Measurements from ENCODE around the gene METTL1. TPM values are rescaled to one million over a fixed set of nuclear protein-coding genes. Genes with fewer than 3 reads are reported as not detected.

Gene METTL1
- total and polyA plus RNA-seq, 2 experiments from 2014 or later, result 18.9 to 39.5 TPM

GRCh38 chr12:57730336-57731067 lies 41.4 kb downstream of the METTL1 start:
- H3K9me3 Mint-ChIP-seq, result no peaks in the 10 kb centered on the region; the same call in 2 of the 3 replicates
- TF ChIP-seq JUNB (IDR thresholded peaks at IDR 0.05; ENCODE audit: unreplicated experiment), result no peak
- no peak for TF ChIP-seq ZNF114 (CRISPR knock-in tag; IDR thresholded peaks at IDR 0.05)
- TF ChIP-seq CTCF (conservative IDR thresholded peaks at IDR 0.05; ENCODE audit: low read depth in 2 of 2), result no peak
- no peak for TF ChIP-seq ETS1 (IDR thresholded peaks at IDR 0.05)
- no peak for TF ChIP-seq POLR2AphosphoS5 (IDR thresholded peaks at IDR 0.05; ENCODE audit: low read depth)
- TF ChIP-seq EZH2phosphoT487 (IDR thresholded peaks at IDR 0.05; ENCODE audit: unreplicated experiment), result no peak
- no peak for TF ChIP-seq ZNF331 (CRISPR knock-in tag; IDR thresholded peaks at IDR 0.05; ENCODE audit: low read depth)
- no peak for TF ChIP-seq EZH2 (IDR thresholded peaks at IDR 0.05; ENCODE audit: low read depth, unreplicated experiment)
- no peak for TF ChIP-seq REST (IDR thresholded peaks at IDR 0.05; ENCODE audit: unreplicated experiment)
- ATAC-seq (no peak), DNase-seq (ENCODE audit: low spot score) (no peak)
- Histone ChIP-seq H2AFZ (no peak overlapping the region), H3K4me2 (no peak overlapping the region), H3K9me2 (ENCODE audit: insufficient read depth) (no peaks in the 10 kb centered on the region), H3K36me3 (ENCODE audit: insufficient read depth) (no peaks in the 10 kb centered on the region), H3F3A (replicated peaks; ENCODE audit: low read depth) (no peaks in the 10 kb centered on the region), H3K4me3 (no peak overlapping the region), H3K79me2 (replicated peaks; ENCODE audit: insufficient read depth) (no peaks in the 10 kb centered on the region), H4K20me1 (replicated peaks; ENCODE audit: insufficient read depth) (no peaks in the 10 kb centered on the region; the same call in 1 of the 2 replicates), H3K27ac (ENCODE audit: low read depth) (no peak overlapping the region), H3K27me3 (ENCODE audit: insufficient read depth) (peaks cover 99% of the 10 kb centered on the region), H3K4me1 (ENCODE audit: insufficient read depth) (peaks cover 2% of the 10 kb centered on the region; the same call in 1 of the 2 replicates)
- H3K27ac Mint-ChIP-seq, result no peak overlapping the region
- no peaks in the 10 kb centered on the region; the same call in 2 of the 3 replicates for H3K36me3 Mint-ChIP-seq (ENCODE audit: low read depth)
- H3K4me1 Mint-ChIP-seq, result peaks cover 19% of the 10 kb centered on the region
- H3K4me3 Mint-ChIP-seq, result no peak overlapping the region
- peaks cover 97% of the 10 kb centered on the region for H3K27me3 Mint-ChIP-seq (ENCODE audit: insufficient read depth, low read depth, poor library complexity)
